Neuronal stem cell (in vitro differentiated cells): ENCODE results near the gene NPB.

Source experiments
- DNase-seq: peaks from one replicate; pipeline ENCODE4 v3.0.0-alpha.2; 2013; ENCODE audit warnings: low spot score
- H2AFZ ChIP-seq: one replicate; pipeline ENCODE4 v1.6.1; 2013; ENCODE audit warnings: mild to moderate bottlenecking, low read length, inconsistent platforms
- H2AK5ac ChIP-seq: 2 replicates; pipeline ENCODE4 v1.6.1; 2013; ENCODE audit warnings: low read depth, mild to moderate bottlenecking, inconsistent platforms, low read length, moderate library complexity, mixed read lengths
- H2BK120ac ChIP-seq: 2 replicates; pipeline ENCODE4 v1.6.1; 2013; ENCODE audit warnings: low read depth, mild to moderate bottlenecking, inconsistent platforms, low read length, moderate library complexity, mixed read lengths
- H2BK12ac ChIP-seq: one replicate; pipeline ENCODE4 v1.6.1; 2013; ENCODE audit warnings: low read length, inconsistent platforms
- H2BK15ac ChIP-seq: 2 replicates; pipeline ENCODE4 v1.6.1; 2013; ENCODE audit warnings: mild to moderate bottlenecking, low read length, inconsistent platforms, mixed read lengths
- H2BK5ac ChIP-seq: one replicate; pipeline ENCODE4 v1.6.1; 2013; ENCODE audit warnings: inconsistent platforms, mild to moderate bottlenecking, low read length, moderate library complexity
- H3K14ac ChIP-seq: one replicate; pipeline ENCODE4 v1.6.1; 2013; ENCODE audit warnings: low read length, inconsistent platforms
- H3K18ac ChIP-seq: 2 replicates; pipeline ENCODE4 v1.6.1; 2013; ENCODE audit warnings: low read length, inconsistent platforms
- H3K23ac ChIP-seq: 2 replicates; pipeline ENCODE4 v1.6.1; 2013; ENCODE audit warnings: low read depth, mild to moderate bottlenecking, mixed read lengths, low read length, inconsistent platforms; ENCODE audit not compliant: poor library complexity
- H3K27ac ChIP-seq: replicated peaks from 3 replicates; pipeline ENCODE4 v1.5.1; 2013; ENCODE audit warnings: low read length, inconsistent platforms
- H3K27me3 ChIP-seq, 3 experiments: 2 replicates each; pipeline ENCODE4 v1.6.1; 2013; ENCODE audit warnings: low read length in 3 of 3, mild to moderate bottlenecking in 2 of 3, inconsistent platforms in 1 of 3, low read depth in 1 of 3, mixed read lengths in 1 of 3, moderate library complexity in 1 of 3; ENCODE audit not compliant: control insufficient read depth in 3 of 3, insufficient read depth in 3 of 3
- H3K36me3 ChIP-seq, 2 donors: replicated peaks in 1 of 2; 2 replicates each; pipeline ENCODE4 v1.6.1; 2013; ENCODE audit warnings: low read length in 2 of 2; ENCODE audit not compliant: control insufficient read depth in 2 of 2, insufficient read depth in 2 of 2
- H3K4ac ChIP-seq: 2 replicates; pipeline ENCODE4 v1.6.1; 2013; ENCODE audit warnings: inconsistent platforms, mild to moderate bottlenecking, low read length, moderate library complexity
- H3K4me1 ChIP-seq, 2 donors: 1 replicate in 1 of 2; 2 replicates in 1 of 2; pipeline ENCODE4 v1.6.1; 2013; ENCODE audit warnings: low read length in 2 of 2, low read depth in 1 of 2; ENCODE audit not compliant: control insufficient read depth in 2 of 2, insufficient read depth in 1 of 2
- H3K4me2 ChIP-seq: one replicate; pipeline ENCODE4 v1.6.1; 2013; ENCODE audit warnings: mild to moderate bottlenecking, low read length, inconsistent platforms; ENCODE audit not compliant: insufficient read depth, poor library complexity, severe bottlenecking
- H3K4me3 ChIP-seq, 2 donors: 2 replicates each; pipeline ENCODE4 v1.5.1; 2013; ENCODE audit warnings: low read length in 2 of 2, mild to moderate bottlenecking in 2 of 2, inconsistent platforms in 1 of 2, moderate library complexity in 1 of 2
- H3K79me1 ChIP-seq: one replicate; pipeline ENCODE4 v1.6.1; 2013; ENCODE audit warnings: low read depth, mild to moderate bottlenecking, inconsistent platforms, low read length, moderate library complexity
- H3K9ac ChIP-seq: one replicate; pipeline ENCODE4 v1.6.1; 2013; ENCODE audit warnings: mild to moderate bottlenecking, low read depth, low read length, inconsistent platforms; ENCODE audit not compliant: poor library complexity
- H3K9me3 ChIP-seq, 2 donors: replicated peaks in 1 of 2; 2 replicates each; pipeline versions ENCODE3 to v1.6.1; 2013; ENCODE audit warnings: low read length in 2 of 2, mild to moderate bottlenecking in 2 of 2, inconsistent platforms in 1 of 2, low read depth in 1 of 2, mixed read lengths in 1 of 2, moderate library complexity in 1 of 2; ENCODE audit not compliant: control insufficient read depth in 2 of 2, insufficient read depth in 1 of 2
- H4K8ac ChIP-seq: one replicate; pipeline ENCODE4 v1.6.1; 2013; ENCODE audit warnings: low read depth, mild to moderate bottlenecking, inconsistent platforms, low read length, moderate library complexity
- H4K91ac ChIP-seq: one replicate; pipeline ENCODE4 v1.6.1; 2013; ENCODE audit warnings: low read length, low read depth, mild to moderate bottlenecking, inconsistent platforms; ENCODE audit not compliant: poor library complexity
- WGBS, 2 donors: extraction: QIAGEN DNeasy Blood & Tissue Kit; methylation state at CpG; one replicate each; pipeline ENCODE4 v1.1.7; 2013; ENCODE audit warnings: missing lambda C conversion rate in 2 of 2, mixed read lengths in 1 of 2; ENCODE audit not compliant: insufficient read length in 2 of 2, insufficient replicate concordance in 1 of 2; ENCODE audit errors: extremely low coverage in 2 of 2; 5-methylcytosine and 5-hydroxymethylcytosine counted together

Gene NPB

DNA sequence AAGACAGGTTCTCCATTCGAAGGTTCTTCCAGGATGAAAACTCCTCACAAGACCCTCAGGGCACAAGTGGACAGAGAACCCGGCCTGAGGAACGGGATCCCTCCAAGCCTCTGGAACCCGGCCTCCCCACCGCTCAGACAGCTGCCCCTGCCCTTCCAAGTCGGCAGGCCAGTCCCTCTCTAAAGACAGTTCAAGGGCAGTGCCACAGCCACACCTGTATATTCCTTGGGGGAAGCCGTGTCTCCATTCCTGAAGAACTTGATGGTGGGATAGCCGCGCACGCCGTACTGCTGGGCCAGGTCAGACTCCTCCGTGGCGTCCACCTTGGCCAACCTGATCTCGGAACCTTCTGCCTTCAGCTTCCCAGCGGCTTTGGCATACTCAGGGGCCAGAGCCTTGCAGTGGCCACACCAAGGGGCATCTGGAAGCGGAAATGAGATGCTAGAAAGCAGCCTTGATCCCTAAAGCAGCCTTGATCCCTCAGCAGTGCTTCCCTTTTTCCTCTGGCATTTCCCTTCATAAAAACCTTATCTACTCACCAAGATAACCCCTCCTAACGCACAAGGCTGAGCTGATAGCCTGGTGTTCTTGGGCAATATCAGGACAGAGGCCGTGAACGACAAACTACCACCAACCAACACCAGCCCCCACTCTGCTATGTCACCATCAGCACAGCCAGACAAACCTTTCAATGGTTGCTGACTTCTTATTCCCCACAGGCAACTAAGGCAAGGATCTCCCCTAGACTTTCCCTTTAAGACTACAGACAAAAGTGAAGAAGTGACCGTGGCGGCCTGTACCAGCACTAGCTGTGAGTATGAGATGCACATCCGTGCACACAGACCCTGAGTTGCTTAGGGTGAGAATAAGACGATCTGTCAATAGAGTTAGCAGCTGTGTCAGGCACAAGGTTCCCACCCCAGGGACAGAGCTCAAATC is 42.8 kb upstream of the NPB start:
- no peak overlapping the region for H2BK120ac ChIP-seq

DNA sequence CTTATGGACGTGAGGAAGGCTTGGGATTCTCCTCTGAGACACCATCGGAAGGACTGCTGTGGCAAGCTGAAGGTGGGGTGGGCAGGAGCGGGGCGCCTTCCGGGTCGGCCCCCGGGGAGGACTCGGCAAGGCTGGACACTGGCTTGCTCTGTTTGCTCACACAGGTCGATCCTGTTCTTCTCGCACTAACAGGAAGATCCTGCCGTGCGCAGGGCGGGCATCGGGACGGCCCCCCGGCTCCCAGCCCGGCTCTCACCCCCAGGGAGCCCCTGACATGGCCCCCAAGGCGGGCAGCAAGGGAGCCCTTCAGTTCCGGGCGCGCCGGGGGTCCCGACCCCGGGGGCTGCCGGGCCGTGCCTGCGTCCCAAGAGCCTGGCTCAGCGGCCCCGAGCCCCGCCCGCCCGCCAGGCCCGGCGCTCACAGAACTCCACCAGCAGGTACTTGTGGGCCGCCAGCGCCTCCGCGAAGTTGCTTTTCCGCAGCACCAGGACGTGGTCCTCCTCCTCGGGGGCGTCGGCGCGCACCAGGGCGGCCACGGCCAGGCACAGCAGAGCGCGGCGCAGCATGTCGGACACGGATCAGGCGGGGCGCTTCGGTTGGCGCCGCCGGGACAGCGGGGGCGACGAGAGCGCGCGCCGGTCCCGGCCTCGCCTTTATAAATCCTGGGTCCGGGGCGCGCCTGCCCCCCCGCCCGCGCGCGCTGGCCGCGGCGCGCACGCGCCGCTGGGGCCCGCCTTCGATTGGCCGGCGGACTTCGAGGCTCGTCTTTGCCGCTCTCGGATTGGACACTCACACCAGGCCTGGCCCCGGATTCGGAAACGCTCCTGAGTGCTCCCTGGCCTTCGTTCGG is 41.9 kb upstream of the NPB start, which contains the start of gene P4HB:
TSS of gene P4HB (minus strand) at position 630 of the 850 bp plus-strand sequence. CDS start at position 566, 64 bp downstream.
- Histone ChIP-seq H3K4me3 (peak within 1 kb of the TSS; percentile 79 to 99), H2BK12ac (peak within 1 kb of the TSS; percentile 12), H2AK5ac (peak within 1 kb of the TSS; percentile 86), H4K91ac (no peak within 1 kb of the TSS), H3K4me2 (peak within 1 kb of the TSS; percentile 92), H3K4me1 (peaks cover 8 to 11% of the 10 kb centered on the region in 2 donors), H3K36me3 (peaks cover 27 to 65% of the 10 kb centered on the region in 2 donors), H3K23ac (peak within 1 kb of the TSS; percentile 100), H3K9me3 (no peaks in the 10 kb centered on the region), H2BK5ac (peak within 1 kb of the TSS; percentile 96), H3K27me3 (no peaks in the 10 kb centered on the region), H2BK15ac (peak within 1 kb of the TSS; percentile 70), H3K27ac (peak within 1 kb of the TSS; percentile 73), H3K14ac (peak within 1 kb of the TSS; percentile 99), H4K8ac (no peak within 1 kb of the TSS), H3K18ac (peak within 1 kb of the TSS; percentile 99), H3K79me1 (peaks cover 19% of the 10 kb centered on the region), H2BK120ac (no peak within 1 kb of the TSS), H3K9ac (peak within 1 kb of the TSS; percentile 100), H3K4ac (no peak within 1 kb of the TSS), H2AFZ (peak within 1 kb of the TSS; percentile 94)
- no CpG with 5 or more reads among the region's 95 CpGs for WGBS, 2 donors
- DNase-seq, result no peak

More for the DNA sequence above, 42.8 kb upstream of the NPB start:
- Histone ChIP-seq H3K9me3 (no peaks in the 10 kb centered on the region), H3K79me1 (peaks cover 17% of the 10 kb centered on the region), H3K9ac (peak overlapping the region; percentile 100), H4K8ac (no peak overlapping the region), H3K14ac (no peak overlapping the region), H3K4me1 (peaks cover 8 to 11% of the 10 kb centered on the region in 2 donors), H4K91ac (no peak overlapping the region), H3K36me3 (peaks cover 30 to 71% of the 10 kb centered on the region in 2 donors), H2BK15ac (no peak overlapping the region), H3K23ac (peak overlapping the region; percentile 21), H2BK12ac (no peak overlapping the region), H2AK5ac (no peak overlapping the region), H3K27me3 (no peaks in the 10 kb centered on the region), H3K4ac (no peak overlapping the region), H3K27ac (no peak overlapping the region), H2BK5ac (peak overlapping the region; percentile 96), H3K4me2 (peak overlapping the region; percentile 92), H3K4me3 (peak overlapping the region; percentile 79 to 99), H2AFZ (no peak overlapping the region), H3K18ac (no peak overlapping the region)
- no peak for DNase-seq
- no CpG with 5 or more reads among the region's 23 CpGs for WGBS, 2 donors

DNA sequence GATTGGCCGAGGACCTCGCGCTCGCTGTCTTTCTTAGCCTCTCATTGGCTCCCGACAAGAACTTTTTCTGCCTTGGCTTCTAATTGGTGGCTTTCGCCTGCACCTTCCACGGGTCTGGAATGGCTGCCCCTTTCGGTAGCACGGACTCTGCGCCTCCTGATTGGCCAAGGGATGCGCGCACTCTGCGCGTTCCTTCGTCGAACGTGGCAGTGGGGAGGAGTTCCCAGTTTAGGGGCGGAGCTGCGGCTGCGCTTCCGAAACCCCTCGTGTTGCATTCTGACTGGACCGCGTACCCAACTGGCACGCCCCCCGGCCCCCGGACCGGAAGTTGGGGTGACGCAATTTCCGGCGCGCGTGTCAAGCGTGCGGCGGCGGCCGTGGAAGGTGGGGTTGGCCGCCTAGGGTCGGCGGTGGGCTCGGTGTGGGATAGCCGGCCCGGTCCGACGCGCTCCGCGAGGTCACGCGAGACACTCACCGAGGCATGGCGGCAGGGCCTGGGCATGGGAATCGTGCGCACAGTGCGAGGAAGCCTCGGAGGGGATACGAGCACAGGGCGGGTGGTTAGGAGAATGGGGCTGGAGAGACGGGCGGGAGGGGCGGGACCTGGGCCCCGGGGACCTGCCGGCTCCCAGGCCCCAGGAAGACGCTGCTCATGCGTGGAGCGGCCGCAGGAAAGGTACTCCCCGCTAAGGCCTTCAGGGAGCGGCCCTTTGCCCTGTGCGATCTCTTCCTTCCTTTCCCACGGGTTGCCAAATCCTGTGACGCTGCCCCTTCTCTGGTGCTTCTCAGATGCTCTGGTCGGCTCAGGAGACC is 41.1 kb upstream of the NPB start:
- Histone ChIP-seq H2BK12ac (peak overlapping the region; percentile 12), H3K18ac (peak overlapping the region; percentile 96), H2AK5ac (peak overlapping the region; percentile 86), H3K4me1 (peaks cover 8 to 11% of the 10 kb centered on the region in 2 donors), H2BK120ac (no peak overlapping the region), H2AFZ (peak overlapping the region; percentile 83), H3K27ac (peak overlapping the region; percentile 69), H3K23ac (peak overlapping the region; percentile 100), H2BK15ac (peak overlapping the region; percentile 70), H3K4me3 (peak overlapping the region; percentile 79 to 98), H3K36me3 (peaks cover 30 to 65% of the 10 kb centered on the region in 2 donors), H3K14ac (peak overlapping the region; percentile 99), H3K4me2 (peak overlapping the region; percentile 90), H3K79me1 (peaks cover 25% of the 10 kb centered on the region), H2BK5ac (no peak overlapping the region), H3K9ac (peak overlapping the region; percentile 100), H3K4ac (no peak overlapping the region), H4K91ac (no peak overlapping the region), H3K27me3 (no peaks in the 10 kb centered on the region), H3K9me3 (no peaks in the 10 kb centered on the region), H4K8ac (no peak overlapping the region)
- peak; percentile 100 for DNase-seq
- no CpG with 5 or more reads among the region's 74 CpGs for WGBS, 2 donors
